HepG2 (cell line): ENCODE results near the gene METTL23. TPM values are rescaled to one million over a fixed set of nuclear protein-coding genes. Genes with fewer than 3 reads are reported as not detected.

Experiments
- GATAD1 ChIP-seq: IDR thresholded peaks from 2 replicates; pipeline ENCODE4 v1.6.1; 2016; ENCODE audit warnings: missing genetic modification reagents, missing compliant biosample characterization
- HHEX ChIP-seq: IDR thresholded peaks from 2 replicates; pipeline ENCODE4 v1.6.1; 2016; ENCODE audit warnings: control low read depth
- KLF13 ChIP-seq: sonication (generic); formaldehyde crosslinking; IDR thresholded peaks from 2 replicates; pipeline ENCODE4 v1.4.0; 2020; ENCODE audit warnings: mild to moderate bottlenecking, missing genetic modification reagents
- NFYB ChIP-seq: sonication (generic); formaldehyde crosslinking; IDR thresholded peaks from 2 replicates; pipeline ENCODE4 v1.4.0; 2020; ENCODE audit warnings: missing genetic modification reagents
- REL ChIP-seq: sonication (generic); formaldehyde crosslinking; conservative IDR thresholded peaks from 2 replicates; pipeline ENCODE4 v1.8.0; 2022; ENCODE audit warnings: mild to moderate bottlenecking, missing genetic modification reagents, moderate library complexity
- RELA ChIP-seq: sonication (generic); formaldehyde crosslinking; IDR thresholded peaks from 2 replicates; pipeline ENCODE4 v1.4.0; 2020; ENCODE audit warnings: missing genetic modification reagents
- SPEN ChIP-seq: sonication (generic); formaldehyde crosslinking; IDR thresholded peaks from 2 replicates; pipeline ENCODE4 v1.5.1; 2020; ENCODE audit warnings: low read depth, mild to moderate bottlenecking, missing genetic modification reagents
- SRSF1 ChIP-seq: fragments of 200-400 bp; formaldehyde crosslinking; optimal IDR thresholded peaks from 2 replicates; pipeline ENCODE3; 2017; ENCODE audit warnings: mild to moderate bottlenecking, low read depth, low read length, moderate library complexity
- SRSF9 ChIP-seq: fragments of 200-400 bp; formaldehyde crosslinking; IDR thresholded peaks from 2 replicates; pipeline ENCODE4 v1.6.1; 2018; ENCODE audit warnings: borderline replicate concordance, mild to moderate bottlenecking, low read depth, low read length; ENCODE audit not compliant: insufficient read depth, poor library complexity, severe bottlenecking
- ZC3H13 ChIP-seq: sonication (generic); formaldehyde crosslinking; IDR thresholded peaks from 2 replicates; pipeline ENCODE4 v1.8.1; 2023; ENCODE audit warnings: mild to moderate bottlenecking, missing genetic modification reagents, moderate library complexity
- ZMYM2 ChIP-seq: sonication (generic); formaldehyde crosslinking; IDR thresholded peaks from 2 replicates; pipeline ENCODE4 v1.8.0; 2022; ENCODE audit warnings: mild to moderate bottlenecking, missing genetic modification reagents
- ZNF251 ChIP-seq: sonication (generic); formaldehyde crosslinking; IDR thresholded peaks from 2 replicates; pipeline ENCODE4 v1.9.0; 2021; ENCODE audit warnings: mild to moderate bottlenecking, missing genetic modification reagents
- ZNF552 ChIP-seq: sonication (generic); formaldehyde crosslinking; IDR thresholded peaks from 2 replicates; pipeline ENCODE4 v1.9.0; 2022; ENCODE audit warnings: missing genetic modification reagents, mild to moderate bottlenecking, borderline replicate concordance
- polyA plus RNA-seq, 8 experiments: library from polyadenylated mRNA; depleted of rRNA in 3 of 8; stranded (reverse) in 7 of 8; unstranded in 1 of 8; fragments of >200 nt; fragmentation: Illumina TruSeq in 4 of 8; extraction: Trizol in 4 of 8; gene quantifications; 2 replicates each; pipeline versions ENCODE4 v1.2.1 to v1.2.3, GENCODE V29; 2011 to 2016; ENCODE audit warnings: low read depth in 4 of 8, missing spikeins in 1 of 8, mixed read lengths in 1 of 8; ENCODE audit not compliant: insufficient read depth in 1 of 8
- total RNA-seq, 5 experiments: library from RNA; depleted of rRNA; stranded (reverse); fragments of >200 nt; fragmentation: Illumina TruSeq; extraction: Trizol; gene quantifications; 2 replicates each; pipeline ENCODE4 v1.2.3, GENCODE V29; 2016; ENCODE audit warnings: low read depth in 1 of 5
- TF ChIP-seq, protein P1 (sequence below), 2 experiments: sonication (generic) in 1 of 2; formaldehyde crosslinking in 1 of 2; IDR thresholded peaks; 2 replicates each; pipeline versions ENCODE4 v1.6.1 to v1.9.0; 2014 to 2022; ENCODE audit warnings: antibody characterized with exemption in 1 of 2, borderline replicate concordance in 1 of 2, inconsistent platforms in 1 of 2, low read depth in 1 of 2, missing genetic modification reagents in 1 of 2
- TF ChIP-seq, protein P2 (sequence below): sonication (generic); formaldehyde crosslinking; conservative IDR thresholded peaks from 2 replicates; pipeline ENCODE4 v1.4.0; 2020; ENCODE audit warnings: missing genetic modification reagents
- TF ChIP-seq, protein P3 (sequence below): IDR thresholded peaks from 2 replicates; pipeline ENCODE4 v1.6.1; 2016
- TF ChIP-seq, protein P4 (sequence below): sonication (generic); formaldehyde crosslinking; IDR thresholded peaks from 2 replicates; pipeline ENCODE4 v1.8.1; 2023; ENCODE audit warnings: mild to moderate bottlenecking, missing genetic modification reagents, borderline replicate concordance
- TF ChIP-seq, protein P5 (sequence below): sonication (generic); formaldehyde crosslinking; IDR thresholded peaks from 2 replicates; pipeline ENCODE4 v1.5.0; 2020; ENCODE audit warnings: missing genetic modification reagents, mild to moderate bottlenecking, borderline replicate concordance

The METTL23 gene
- total and polyA plus RNA-seq, 2 of the 13 experiments (the other 11 are each of a cell fraction or from before 2014, with no cell fraction given): 39.9 to 104 TPM

DNA sequence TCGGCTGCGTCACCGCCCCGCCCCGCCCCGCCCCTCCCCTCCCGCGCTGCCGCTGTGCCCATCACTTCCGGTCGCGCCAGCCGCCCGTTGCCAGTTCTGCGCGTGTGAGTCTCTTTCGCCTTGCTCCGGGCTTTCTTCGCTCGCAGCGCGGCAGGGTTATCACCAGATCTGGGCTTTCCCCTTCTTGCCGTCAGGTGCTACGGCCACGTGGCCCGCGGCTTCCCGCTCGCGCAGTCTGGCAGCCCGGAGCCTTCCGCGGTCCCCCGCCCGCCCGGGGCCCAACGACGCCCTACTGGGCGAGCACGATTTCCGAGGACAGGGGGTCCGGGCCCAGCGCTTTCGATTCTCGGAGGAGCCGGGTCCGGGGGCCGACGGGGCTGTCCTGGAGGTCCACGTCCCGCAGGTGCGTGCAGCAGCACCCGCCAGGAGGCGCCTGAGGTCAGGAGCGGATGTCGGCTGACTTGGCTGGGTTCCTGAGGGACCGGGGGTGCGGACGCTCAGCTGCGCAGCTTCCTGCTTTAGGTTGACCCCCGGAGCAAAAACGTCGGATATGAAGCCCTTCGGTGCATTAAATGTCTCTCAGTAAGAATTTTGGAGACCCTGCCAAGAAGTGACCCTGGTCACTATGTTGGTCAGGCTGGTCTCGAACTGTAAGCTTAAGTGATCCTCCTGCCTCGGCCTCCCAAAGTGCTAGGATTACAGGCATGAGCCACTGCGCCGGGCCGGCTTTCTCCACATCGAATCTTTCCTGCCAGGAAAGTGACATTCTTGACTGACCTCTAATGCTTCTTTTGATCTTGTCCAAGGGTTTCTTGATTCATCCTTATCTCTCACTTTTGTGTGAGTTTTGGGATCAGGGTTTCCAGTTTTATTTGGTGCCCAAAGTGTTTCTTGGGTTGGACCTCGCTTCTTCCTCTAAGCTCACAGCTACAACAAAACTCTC is at the start of gene METTL23 (continued):
- TF ChIP-seq, protein P1, sequence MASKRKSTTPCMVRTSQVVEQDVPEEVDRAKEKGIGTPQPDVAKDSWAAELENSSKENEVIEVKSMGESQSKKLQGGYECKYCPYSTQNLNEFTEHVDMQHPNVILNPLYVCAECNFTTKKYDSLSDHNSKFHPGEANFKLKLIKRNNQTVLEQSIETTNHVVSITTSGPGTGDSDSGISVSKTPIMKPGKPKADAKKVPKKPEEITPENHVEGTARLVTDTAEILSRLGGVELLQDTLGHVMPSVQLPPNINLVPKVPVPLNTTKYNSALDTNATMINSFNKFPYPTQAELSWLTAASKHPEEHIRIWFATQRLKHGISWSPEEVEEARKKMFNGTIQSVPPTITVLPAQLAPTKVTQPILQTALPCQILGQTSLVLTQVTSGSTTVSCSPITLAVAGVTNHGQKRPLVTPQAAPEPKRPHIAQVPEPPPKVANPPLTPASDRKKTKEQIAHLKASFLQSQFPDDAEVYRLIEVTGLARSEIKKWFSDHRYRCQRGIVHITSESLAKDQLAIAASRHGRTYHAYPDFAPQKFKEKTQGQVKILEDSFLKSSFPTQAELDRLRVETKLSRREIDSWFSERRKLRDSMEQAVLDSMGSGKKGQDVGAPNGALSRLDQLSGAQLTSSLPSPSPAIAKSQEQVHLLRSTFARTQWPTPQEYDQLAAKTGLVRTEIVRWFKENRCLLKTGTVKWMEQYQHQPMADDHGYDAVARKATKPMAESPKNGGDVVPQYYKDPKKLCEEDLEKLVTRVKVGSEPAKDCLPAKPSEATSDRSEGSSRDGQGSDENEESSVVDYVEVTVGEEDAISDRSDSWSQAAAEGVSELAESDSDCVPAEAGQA (IDR thresholded peaks at IDR 0.05; ENCODE audit: low read depth): no peak
- TF ChIP-seq, protein P1 (CRISPR knock-in tag; IDR thresholded peaks at IDR 0.05; ENCODE audit: borderline replicate concordance): no peak
- TF ChIP-seq SRSF1: no peak
- peak; percentile 90 for TF ChIP-seq ZC3H13 (CRISPR knock-in tag)
- TF ChIP-seq, protein P2, sequence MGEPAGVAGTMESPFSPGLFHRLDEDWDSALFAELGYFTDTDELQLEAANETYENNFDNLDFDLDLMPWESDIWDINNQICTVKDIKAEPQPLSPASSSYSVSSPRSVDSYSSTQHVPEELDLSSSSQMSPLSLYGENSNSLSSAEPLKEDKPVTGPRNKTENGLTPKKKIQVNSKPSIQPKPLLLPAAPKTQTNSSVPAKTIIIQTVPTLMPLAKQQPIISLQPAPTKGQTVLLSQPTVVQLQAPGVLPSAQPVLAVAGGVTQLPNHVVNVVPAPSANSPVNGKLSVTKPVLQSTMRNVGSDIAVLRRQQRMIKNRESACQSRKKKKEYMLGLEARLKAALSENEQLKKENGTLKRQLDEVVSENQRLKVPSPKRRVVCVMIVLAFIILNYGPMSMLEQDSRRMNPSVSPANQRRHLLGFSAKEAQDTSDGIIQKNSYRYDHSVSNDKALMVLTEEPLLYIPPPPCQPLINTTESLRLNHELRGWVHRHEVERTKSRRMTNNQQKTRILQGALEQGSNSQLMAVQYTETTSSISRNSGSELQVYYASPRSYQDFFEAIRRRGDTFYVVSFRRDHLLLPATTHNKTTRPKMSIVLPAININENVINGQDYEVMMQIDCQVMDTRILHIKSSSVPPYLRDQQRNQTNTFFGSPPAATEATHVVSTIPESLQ: no peak
- TF ChIP-seq, protein P3, sequence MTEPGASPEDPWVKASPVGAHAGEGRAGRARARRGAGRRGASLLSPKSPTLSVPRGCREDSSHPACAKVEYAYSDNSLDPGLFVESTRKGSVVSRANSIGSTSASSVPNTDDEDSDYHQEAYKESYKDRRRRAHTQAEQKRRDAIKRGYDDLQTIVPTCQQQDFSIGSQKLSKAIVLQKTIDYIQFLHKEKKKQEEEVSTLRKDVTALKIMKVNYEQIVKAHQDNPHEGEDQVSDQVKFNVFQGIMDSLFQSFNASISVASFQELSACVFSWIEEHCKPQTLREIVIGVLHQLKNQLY (CRISPR knock-in tag): no peak
- TF ChIP-seq KLF13 (CRISPR knock-in tag): 0 out of 2 replicates have a peak, but pooled peaks have one; percentile 73
- TF ChIP-seq ZNF251 (CRISPR knock-in tag): 0 out of 2 replicates have a peak, but pooled peaks have one; percentile 17
- TF ChIP-seq, protein P4, sequence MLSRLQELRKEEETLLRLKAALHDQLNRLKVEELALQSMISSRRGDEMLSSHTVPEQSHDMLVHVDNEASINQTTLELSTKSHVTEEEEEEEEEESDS (CRISPR knock-in tag): no peak; the same call in none of the 2 replicates
- TF ChIP-seq REL: peak; percentile 98
- no peak for TF ChIP-seq HHEX (CRISPR knock-in tag)
- TF ChIP-seq, protein P5, sequence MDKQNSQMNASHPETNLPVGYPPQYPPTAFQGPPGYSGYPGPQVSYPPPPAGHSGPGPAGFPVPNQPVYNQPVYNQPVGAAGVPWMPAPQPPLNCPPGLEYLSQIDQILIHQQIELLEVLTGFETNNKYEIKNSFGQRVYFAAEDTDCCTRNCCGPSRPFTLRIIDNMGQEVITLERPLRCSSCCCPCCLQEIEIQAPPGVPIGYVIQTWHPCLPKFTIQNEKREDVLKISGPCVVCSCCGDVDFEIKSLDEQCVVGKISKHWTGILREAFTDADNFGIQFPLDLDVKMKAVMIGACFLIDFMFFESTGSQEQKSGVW: no peak
- TF ChIP-seq ZMYM2: peak; percentile 71; the same call in 1 of the 2 replicates
- no peak for TF ChIP-seq ZNF552 (CRISPR knock-in tag)
- peak; percentile 82 for TF ChIP-seq GATAD1
- TF ChIP-seq SPEN: peak; percentile 43
- TF ChIP-seq NFYB: no peak
- TF ChIP-seq SRSF9: no peak
- 0 out of 2 replicates have a peak, but pooled peaks have one; percentile 9 for TF ChIP-seq RELA
